HS-27A (cell line): ENCODE data around the gene NAV2.

Experiments used
- DNase-seq: peaks from one replicate; pipeline ENCODE4 v3.0.0-alpha.2; 2012; ENCODE audit warnings: low read depth, missing footprints

The NAV2 gene, protein sequence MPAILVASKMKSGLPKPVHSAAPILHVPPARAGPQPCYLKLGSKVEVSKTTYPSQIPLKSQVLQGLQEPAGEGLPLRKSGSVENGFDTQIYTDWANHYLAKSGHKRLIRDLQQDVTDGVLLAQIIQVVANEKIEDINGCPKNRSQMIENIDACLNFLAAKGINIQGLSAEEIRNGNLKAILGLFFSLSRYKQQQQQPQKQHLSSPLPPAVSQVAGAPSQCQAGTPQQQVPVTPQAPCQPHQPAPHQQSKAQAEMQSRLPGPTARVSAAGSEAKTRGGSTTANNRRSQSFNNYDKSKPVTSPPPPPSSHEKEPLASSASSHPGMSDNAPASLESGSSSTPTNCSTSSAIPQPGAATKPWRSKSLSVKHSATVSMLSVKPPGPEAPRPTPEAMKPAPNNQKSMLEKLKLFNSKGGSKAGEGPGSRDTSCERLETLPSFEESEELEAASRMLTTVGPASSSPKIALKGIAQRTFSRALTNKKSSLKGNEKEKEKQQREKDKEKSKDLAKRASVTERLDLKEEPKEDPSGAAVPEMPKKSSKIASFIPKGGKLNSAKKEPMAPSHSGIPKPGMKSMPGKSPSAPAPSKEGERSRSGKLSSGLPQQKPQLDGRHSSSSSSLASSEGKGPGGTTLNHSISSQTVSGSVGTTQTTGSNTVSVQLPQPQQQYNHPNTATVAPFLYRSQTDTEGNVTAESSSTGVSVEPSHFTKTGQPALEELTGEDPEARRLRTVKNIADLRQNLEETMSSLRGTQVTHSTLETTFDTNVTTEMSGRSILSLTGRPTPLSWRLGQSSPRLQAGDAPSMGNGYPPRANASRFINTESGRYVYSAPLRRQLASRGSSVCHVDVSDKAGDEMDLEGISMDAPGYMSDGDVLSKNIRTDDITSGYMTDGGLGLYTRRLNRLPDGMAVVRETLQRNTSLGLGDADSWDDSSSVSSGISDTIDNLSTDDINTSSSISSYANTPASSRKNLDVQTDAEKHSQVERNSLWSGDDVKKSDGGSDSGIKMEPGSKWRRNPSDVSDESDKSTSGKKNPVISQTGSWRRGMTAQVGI (N-terminal part only)

DNA sequence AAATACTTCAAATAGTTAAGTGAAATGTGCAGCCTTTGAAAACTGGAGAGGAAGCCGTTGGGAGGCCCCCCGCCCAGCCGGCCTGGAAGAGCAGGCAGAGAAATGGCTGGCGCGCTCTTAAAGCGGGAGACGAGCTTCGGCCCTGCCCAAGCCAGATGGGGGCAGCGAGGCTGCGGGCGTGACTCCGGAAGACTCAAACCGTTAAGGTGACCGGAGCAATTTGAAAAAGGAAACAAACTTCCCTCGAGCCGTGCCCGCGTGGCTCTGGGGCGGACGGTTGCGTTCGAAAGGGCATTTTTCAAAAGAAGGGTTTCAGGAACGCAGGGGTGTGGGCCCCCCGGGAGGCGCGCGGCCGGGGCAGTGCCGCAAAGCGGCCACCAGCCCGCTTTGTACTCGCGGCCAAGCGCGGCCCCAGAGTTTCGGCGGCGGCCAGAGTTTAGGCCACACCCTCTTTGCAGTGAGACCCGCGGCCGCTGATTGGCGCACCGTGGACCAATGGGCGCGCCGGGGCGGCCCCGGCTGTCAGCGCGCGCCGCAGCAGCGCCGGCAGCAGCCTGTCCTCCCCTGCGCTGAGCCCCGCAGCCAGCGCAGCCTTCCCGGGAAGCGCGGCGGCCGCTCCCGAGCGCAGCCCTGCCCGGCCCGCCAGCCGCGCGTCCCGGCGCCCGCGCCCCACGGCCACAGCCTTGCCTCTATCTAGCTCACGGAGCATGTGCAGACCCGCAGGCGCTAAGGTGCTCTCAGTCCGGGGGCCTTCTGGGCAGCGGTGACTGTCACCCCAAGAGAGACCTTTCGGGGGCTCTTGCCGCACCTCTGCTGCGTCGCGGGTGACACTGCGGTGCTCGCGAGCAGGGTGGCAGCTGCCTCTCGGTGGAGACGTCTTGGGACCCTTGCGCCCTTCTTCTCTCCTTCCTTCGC, at the start of gene NAV2:
TSS of gene NAV2 (plus strand) at position 557 of the 915 bp plus-strand sequence. CDS start 859 bp downstream, outside the sequence.
- peak; percentile 86 for DNase-seq

DNA sequence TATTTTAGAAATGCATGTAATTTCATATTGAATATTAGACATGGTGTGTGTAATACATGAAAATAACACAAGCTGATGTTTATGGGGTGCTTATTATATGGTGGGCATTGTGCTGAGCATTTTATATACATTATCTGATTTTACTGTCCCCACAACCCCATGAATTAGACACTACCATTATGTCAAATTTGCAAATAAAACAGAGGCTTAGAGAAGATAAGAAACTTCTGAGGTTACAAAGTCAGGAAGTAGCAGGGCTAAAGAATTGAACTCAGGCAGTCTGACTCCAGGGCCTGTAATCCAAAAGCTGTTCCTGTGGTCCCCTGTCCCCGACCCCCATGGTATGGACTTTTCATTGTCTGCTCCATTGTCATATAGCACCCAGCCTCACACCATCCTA, 49.4 kb upstream of the NAV2 start:
- no peak for DNase-seq

DNA sequence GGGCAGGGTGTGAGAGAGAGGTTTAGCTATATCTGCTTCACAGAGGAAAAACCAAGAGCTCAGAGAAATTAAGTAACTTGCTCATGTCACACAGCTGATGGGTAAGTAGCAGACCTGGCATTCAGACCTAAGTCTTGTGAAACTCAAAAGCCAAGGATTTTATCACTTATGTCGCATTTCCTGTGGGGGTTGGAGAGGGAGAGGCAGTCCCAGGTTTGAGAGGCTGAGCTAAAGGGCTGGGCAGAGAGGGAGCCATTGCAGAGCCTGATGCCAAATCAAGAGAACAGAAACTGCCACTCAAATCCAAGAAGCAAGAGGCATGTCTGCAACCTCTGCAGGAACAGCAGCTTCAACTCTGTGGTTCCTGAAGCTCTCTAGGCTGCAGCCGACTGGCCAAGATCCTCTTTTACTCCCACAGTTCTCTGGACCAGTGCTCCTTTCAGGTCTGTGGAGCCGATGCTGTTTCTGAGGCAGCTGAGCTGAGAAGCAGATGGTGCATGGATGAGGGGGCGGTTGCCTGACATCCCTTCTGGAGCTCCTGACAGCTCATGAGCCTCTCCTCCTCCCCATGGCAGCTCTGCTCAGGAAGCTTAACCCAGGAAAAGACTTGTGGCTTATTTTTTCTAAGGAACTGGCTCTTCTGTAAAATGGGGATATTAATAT, 47.6 kb upstream of the NAV2 start:
- DNase-seq: no peak

DNA sequence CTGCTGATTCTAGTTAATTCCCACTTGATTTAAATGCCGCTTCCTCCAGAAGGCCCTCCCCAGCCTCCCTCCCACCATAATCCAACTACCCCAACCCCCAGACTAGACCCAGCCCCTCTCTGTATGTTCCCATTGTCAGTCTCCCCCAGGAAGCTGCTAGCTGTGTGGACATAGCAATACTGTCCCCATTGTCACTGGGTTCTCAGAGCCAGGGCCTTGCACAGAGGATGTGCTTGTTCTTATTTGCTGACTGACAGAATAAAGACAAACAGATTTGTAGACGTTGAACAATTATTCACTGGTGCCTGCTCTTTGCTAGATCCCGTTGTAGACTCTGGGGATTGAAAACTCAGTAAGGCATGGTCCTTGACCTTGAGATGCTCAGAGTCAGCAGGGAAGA, 45.7 kb upstream of the NAV2 start:
- DNase-seq: no peak

DNA sequence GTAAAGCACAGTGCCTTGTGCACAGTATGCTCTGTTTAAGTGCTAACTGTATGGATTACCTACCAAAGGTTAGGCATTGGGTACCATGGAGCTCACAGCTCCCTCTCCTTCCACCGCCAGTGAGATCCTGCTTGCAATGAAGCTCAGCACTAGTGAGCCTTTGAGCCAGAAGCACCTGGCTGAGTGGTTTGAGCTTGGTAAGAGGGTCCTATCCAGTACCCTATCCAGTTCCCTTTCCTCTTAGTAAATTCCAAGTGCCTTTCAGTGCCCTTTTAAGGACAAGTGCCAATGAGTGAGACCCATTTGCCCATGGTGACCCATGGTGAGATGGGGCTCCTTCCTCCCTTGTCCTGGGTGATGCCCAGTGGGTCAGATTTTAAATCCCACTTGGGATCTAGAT, 43.1 kb upstream of the NAV2 start:
- DNase-seq: no peak

DNA sequence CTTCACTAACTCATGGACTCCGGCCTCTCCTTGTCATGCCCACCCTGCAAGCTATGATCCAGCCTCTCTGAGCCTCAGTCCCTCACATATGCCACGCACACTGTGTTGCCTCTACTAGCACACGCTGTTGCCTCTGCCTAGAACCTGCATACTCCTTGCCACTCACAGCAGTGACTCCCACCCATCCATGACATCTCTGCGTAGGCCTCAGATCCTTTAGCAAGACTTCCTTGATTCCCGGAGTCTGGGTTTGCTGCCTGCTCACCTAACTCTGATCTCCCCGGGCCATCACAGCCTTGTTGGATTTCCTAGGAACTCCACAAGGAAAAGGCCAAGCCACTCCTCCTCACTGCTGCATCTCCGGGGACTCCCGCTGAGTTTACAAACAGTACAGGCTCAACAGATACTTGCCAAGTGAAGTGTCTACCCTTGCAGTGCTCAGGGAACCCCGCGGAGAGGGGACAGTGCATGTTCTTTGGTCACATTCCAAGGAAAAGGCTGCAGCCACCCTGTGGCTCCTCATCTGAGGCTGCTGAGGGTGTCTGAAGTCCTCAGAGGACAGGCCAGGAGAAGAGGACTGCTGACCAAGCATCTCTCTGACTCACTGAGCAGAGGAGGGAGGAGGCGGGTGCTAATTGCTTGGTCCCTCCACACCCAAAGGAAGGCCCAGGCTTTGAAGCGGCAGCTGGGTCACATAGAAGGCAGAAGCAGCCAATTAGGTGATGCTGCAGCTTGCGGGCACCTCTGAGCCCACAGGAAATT, 42.4 kb upstream of the NAV2 start:
- DNase-seq: no peak

DNA sequence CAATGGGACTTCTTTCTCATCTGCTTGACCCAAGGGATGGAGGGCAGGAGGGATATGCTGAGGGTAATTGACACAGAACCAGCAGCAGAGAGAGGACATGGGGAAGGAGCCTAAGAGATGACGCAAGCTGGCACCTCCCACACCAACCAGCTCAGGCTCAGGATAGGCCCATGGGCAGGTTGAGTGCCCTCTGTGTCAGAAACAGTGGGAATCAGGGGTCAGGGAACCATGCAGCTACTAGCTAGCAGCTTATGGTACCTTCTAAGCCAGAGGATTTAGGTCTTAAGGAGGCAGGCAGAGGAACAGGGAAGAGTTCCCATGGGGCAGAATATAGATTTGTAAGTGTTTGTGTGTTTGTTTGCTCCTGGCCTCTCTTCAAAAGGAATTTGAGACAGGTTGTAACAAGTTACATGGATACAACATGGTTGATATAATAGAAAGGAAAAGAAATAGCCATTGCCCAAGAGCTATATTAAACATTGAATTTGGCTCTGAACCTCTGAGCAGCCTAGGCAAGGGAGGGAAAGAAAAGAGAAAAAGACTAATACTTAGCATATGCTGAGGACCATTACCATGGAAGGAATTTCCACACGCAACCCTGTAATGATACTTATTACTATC, 39.9 kb upstream of the NAV2 start:
- no peak for DNase-seq

DNA sequence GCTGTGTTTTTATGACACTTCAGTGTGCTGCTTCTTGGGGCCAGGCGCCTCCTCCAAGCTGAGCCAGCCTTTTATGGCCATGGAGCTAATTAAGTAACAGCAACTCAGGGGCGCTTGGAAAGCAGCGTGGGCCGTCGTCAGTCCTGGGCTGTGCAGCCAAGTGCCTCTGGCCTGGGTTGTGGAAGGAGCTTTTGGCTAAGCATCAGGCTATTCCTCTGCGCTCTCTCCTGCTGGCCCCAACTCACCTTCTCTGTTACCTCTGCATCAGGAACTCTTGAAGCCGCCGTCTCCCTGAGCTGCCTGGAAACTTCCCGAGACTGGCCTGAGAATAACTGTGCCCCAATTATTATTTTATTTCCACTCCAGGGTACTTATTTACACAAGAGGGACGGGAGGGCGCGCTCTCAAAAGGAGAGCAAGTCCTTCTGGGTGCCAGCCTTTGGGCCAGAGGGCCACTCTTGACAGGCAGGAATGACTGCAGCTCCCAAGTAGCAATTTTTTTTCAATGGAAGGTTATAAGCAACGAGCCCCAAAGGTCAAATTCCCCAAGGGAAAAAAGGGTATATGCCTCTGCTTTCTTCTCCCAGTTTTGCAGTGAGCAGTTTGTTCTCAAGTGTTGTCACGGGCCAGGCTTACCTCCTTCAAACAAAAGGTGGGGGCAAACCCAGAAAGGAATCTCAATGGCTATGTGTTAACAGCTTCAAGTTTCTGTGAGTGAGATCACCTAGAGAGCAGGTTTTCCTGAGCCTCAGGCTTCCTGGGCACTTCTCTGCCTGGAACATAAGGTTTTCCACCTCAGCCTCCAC, 38.5 kb upstream of the NAV2 start:
- no peak for DNase-seq

DNA sequence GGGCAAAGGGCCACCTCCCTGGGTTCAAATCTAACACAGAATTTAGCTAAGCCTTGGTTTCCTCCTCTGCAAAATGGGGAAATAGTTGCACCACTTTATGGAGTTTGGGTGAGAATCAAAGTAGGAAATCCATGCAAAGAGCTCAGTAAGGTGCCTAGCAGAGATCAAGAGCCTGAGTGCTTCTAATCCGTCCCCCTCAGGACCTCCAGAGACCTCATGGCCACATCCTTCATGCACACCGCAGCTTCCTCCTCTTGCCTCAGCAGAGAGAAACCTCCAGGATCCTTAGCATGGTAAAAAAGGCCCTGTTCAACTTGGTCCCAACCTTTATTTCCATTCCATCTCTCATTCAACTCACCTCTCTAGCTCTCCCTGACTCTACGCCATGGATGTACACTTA, 37.8 kb upstream of the NAV2 start:
- DNase-seq: no peak

DNA sequence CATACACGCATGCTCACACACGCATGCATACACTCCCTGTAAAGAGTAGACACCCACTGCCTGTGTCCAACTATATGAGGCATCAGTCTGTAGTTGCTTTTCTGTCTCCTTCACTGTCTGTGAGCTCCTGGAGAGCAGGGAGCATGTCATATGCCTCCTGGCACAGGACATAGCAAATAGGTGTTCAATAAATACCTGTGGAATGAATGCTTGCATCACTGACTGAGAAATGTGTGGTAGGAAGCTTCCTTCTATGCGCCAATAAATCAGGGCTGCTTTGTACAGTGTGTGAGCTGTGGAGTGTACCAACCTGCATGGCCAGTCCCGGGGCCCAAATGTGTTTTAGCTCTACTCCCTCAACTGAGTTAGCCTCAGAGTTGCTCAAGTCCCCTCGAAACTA, 37.2 kb upstream of the NAV2 start:
- no peak for DNase-seq

DNA sequence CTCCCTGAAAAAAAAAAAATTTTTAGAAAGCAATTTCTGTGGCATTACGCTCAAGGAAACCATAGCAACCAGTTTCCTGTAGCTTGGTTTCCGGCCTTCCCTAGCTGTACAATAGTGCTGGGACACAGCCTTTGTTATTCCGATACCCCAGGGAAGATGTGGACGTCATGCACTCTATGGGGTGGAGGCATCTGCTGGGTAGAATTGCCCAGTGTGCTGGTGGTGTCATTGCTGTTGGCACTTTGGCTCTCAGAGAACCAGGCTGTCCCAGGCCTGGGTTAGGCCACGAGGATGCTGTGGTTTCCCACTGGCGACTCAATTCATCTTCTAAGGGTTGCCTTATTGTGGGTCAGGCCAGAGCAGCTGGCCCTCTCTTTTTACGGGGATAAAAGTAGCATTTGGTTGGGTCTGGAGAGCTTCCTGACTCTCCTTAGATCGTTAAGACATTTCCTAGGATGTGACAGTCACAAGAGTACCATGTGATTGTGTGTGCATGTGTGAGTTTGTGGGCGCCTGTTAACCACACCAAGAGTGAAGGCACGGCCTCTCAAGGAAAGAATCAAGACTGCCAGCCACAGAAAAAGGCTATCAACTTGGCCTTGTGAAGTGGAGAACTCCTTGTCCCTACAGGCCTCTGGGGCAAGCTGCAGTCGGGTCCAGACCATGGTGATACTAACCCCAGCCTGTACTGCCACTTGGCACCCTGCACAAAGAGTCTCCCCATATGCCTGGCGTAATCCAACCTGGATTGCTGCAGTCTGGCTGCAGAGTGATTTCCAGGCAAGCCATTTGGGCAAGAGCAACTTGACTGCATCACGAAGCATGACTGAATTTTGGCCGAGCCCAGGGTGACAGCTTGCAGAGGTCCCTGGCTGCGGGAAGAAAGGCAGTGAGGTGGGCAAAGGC, 35.9 kb upstream of the NAV2 start:
- DNase-seq: no peak

DNA sequence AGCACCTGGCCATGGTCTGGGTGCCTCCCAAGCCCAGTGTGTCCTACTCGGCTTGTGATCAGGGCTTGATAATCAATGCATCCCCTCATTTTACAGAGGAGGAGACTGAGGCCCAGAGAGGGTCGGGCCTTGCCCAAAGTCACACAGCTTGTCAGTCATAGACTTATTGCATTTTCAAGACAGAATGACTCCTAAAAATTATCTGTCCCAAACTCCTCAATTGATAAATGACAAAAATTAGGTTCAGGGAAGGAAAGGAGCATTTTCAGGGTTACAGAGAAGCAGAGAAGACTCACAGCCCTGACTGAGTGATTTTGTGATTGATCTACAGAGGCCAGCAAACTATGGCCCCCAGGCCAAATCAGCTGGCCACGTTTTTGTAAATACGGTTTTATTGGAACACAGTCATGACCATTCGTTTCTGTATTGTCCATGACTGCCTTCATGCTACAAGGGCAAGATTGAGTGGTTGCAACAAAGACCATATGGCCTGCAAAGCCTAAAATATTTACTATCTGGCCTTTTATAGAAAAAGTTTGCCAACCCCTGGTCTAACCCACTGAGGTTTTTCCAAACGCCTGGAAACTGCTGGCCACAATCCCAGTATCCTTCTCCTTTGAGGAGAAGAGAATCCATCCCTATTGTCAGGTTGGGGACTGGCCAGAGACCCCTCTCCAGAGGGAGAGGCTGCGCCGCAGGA, 35.1 kb upstream of the NAV2 start:
- no peak for DNase-seq

DNA sequence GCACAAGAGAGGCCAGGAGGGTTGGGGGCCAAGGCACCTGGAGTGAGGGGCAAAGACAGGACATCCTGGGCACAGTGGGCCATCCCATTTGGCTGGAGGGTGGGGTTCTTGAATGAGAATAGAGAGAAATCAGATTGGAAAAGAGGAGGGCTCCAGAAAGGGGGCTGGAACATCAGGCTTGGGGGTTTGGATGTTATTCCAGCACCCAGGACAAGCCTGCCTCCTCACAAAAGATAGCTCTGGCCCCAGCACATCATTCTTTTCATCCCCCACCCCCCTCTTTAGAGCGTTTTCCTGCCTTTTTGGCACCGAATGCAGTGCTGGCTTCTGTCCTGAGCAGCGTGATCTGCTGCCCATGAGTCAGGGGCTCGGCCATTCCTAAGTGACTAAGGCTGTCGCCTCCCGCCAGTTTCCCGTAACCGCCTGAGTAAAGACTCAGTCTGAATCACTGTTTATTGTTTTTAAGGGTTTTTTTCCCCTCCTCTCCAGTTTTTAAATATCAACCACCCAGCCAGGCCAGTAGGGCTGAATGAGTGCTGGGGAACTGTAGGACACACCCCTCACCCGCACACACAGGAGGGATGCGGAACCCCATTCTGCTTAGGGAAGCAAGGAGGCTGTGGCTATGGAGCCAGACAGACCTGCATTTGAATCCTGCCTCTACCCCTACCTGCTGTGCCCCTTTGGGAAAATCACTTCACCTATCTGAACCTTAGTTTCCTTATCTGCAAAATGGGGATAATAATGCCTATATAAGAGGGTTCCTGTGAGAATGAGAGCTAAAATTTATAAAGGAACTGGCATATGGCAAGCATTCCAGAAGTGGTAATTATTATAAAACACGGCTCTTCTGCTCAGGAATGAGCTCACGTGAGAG, 32.4 kb upstream of the NAV2 start:
- peak; percentile 97 for DNase-seq

DNA sequence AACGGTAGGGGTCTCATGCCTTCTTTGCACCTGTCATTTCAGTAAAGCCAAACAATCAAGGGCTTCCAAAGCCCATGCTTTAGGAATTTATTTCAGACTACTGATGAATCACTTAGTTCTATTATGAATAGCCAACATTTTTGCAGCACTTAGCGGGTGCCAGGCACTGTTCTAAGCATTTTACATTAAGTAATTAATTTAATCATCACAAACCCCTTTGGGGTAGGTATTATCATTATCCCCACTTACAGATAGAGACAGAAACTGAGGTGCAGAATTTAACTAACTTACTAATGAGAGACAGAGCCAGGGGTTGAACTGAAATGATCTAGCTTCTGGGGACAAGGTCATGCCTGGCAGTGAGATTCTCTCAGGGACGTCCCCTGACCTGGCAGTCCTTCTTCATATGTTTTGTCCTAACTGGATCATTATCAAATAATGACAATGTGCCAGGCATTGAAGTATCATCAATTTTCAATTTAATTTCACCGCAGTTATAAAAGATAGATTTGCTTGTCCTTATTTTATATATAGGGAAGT, 31.7 kb upstream of the NAV2 start:
- no peak for DNase-seq

DNA sequence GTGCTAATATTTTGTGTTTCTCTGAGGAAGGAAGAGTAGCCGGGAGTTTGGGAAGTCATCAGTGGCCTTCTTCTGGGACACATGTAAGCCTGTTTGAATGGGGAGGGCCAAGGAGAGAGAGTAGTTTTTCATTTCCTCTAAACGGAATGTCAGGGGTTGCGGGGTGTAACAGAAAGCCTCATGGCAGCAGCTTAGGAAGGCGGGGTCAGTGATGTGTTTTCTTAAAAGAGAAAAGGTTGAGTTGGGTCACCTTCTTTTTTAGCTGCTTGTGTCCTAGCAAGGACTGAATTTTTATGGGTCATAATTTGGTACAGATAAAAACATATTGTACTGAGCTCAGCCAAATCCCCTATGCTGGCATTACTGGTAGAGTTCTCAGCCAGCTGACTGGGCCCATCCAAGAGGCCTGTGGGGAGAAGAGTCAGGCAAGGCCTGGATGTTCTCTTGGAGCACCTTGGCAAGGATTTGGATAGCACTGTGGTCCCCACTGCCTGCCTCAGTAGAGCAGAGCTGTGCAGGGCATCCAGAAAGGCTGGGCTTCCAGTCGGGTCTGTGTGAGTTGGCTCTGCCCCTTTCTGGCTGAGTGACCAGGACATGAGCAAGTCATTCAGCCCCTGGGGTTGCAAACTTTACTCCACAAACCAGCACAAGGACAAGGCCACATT, 29.4 kb upstream of the NAV2 start:
- DNase-seq: no peak
